ENCODE results near the gene CTDSPL.
"Not testable (repeated sequence)": the region's sequence is repeated elsewhere in the genome, so short reads cannot be mapped to it uniquely, and the experiment has no call there.

Gene CTDSPL

GRCh38 chr3:37861620-37862041, at the start of gene CTDSPL:
Gene CTDSPL, plus strand, starts transcription at chr3:37861880. Its CDS starts 320 bp downstream, at chr3:37862200.
- Mint-ChIP-seq H3K9me3 (no peaks in the 10 kb centered on the region), H3K4me1 (peaks cover 15% of the 10 kb centered on the region), H3K27me3 (peaks cover 22% of the 10 kb centered on the region), H3K4me3 (peak within 1 kb of the TSS; percentile 74), H3K27ac (peak within 1 kb of the TSS; percentile 31), H3K36me3 (ENCODE audit: low read depth) (no peaks in the 10 kb centered on the region)
- DNase-seq: no peak
- no peak for ATAC-seq

GRCh38 chr3:37812499-37812896, 49.2 kb upstream of the CTDSPL start:
- no peak for DNase-seq
- H3K4me1 Mint-ChIP-seq: no peaks in the 10 kb centered on the region
- no peak overlapping the region for H3K4me3 Mint-ChIP-seq
- no peaks in the 10 kb centered on the region for H3K27me3 Mint-ChIP-seq
- no peaks in the 10 kb centered on the region for H3K9me3 Mint-ChIP-seq
- no peak for ATAC-seq
- H3K36me3 Mint-ChIP-seq (ENCODE audit: low read depth): no peaks in the 10 kb centered on the region
- H3K27ac Mint-ChIP-seq: no peak overlapping the region

GRCh38 chr3:37813403-37813802, 48.3 kb upstream of the CTDSPL start:
- H3K36me3 Mint-ChIP-seq (ENCODE audit: low read depth): no peaks in the 10 kb centered on the region
- no peak overlapping the region for H3K4me3 Mint-ChIP-seq
- H3K4me1 Mint-ChIP-seq: no peaks in the 10 kb centered on the region
- no peak overlapping the region for H3K27ac Mint-ChIP-seq
- DNase-seq (no peak), ATAC-seq (no peak)
- no peaks in the 10 kb centered on the region for H3K9me3 Mint-ChIP-seq
- H3K27me3 Mint-ChIP-seq: no peaks in the 10 kb centered on the region

- no peak for DNase-seq
- Mint-ChIP-seq H3K9me3 (no peaks in the 10 kb centered on the region), H3K36me3 (ENCODE audit: low read depth) (no peaks in the 10 kb centered on the region), H3K4me1 (no peaks in the 10 kb centered on the region), H3K27ac (no peak overlapping the region), H3K27me3 (no peaks in the 10 kb centered on the region), H3K4me3 (no peak overlapping the region)
- ATAC-seq: no peak
These were observed 47.1 kb upstream of the CTDSPL start for GRCh38 chr3:37814547-37814946.

- not testable (repeated sequence) for H3K9me3 Mint-ChIP-seq; H3K36me3 Mint-ChIP-seq (ENCODE audit: low read depth); H3K4me1 Mint-ChIP-seq; H3K27ac Mint-ChIP-seq; ATAC-seq; H3K27me3 Mint-ChIP-seq; H3K4me3 Mint-ChIP-seq; DNase-seq
These were observed 46.5 kb upstream of the CTDSPL start for GRCh38 chr3:37815156-37815555.

GRCh38 chr3:37816271-37816670, 45.4 kb upstream of the CTDSPL start:
- no peaks in the 10 kb centered on the region for H3K4me1 Mint-ChIP-seq
- H3K27me3 Mint-ChIP-seq: no peaks in the 10 kb centered on the region
- no peaks in the 10 kb centered on the region for H3K36me3 Mint-ChIP-seq (ENCODE audit: low read depth)
- no peak overlapping the region for H3K27ac Mint-ChIP-seq
- ATAC-seq (no peak), DNase-seq (no peak)
- no peaks in the 10 kb centered on the region for H3K9me3 Mint-ChIP-seq
- no peak overlapping the region for H3K4me3 Mint-ChIP-seq

GRCh38 chr3:37819591-37819990, 42.1 kb upstream of the CTDSPL start:
- Mint-ChIP-seq H3K9me3 (no peaks in the 10 kb centered on the region), H3K4me1 (no peaks in the 10 kb centered on the region), H3K27me3 (no peaks in the 10 kb centered on the region), H3K36me3 (ENCODE audit: low read depth) (no peaks in the 10 kb centered on the region), H3K27ac (no peak overlapping the region), H3K4me3 (no peak overlapping the region)
- ATAC-seq (no peak), DNase-seq (no peak)

GRCh38 chr3:37820286-37820685, 41.4 kb upstream of the CTDSPL start:
- Mint-ChIP-seq H3K36me3 (ENCODE audit: low read depth) (no peaks in the 10 kb centered on the region), H3K4me3 (no peak overlapping the region), H3K4me1 (no peaks in the 10 kb centered on the region), H3K27me3 (no peaks in the 10 kb centered on the region), H3K9me3 (no peaks in the 10 kb centered on the region), H3K27ac (no peak overlapping the region)
- no peak for DNase-seq
- ATAC-seq: no peak

GRCh38 chr3:37823189-37823588, 38.5 kb upstream of the CTDSPL start:
- Mint-ChIP-seq H3K36me3 (ENCODE audit: low read depth) (no peaks in the 10 kb centered on the region), H3K27ac (no peak overlapping the region), H3K4me3 (no peak overlapping the region), H3K9me3 (no peaks in the 10 kb centered on the region), H3K4me1 (no peaks in the 10 kb centered on the region), H3K27me3 (peaks cover 6% of the 10 kb centered on the region)
- DNase-seq: no peak
- no peak for ATAC-seq

GRCh38 chr3:37824090-37824953, 37.4 kb upstream of the CTDSPL start:
- H3K27me3 Mint-ChIP-seq: peaks cover 6% of the 10 kb centered on the region
- no peak for ATAC-seq

GRCh38 chr3:37824954-37825328, 36.7 kb upstream of the CTDSPL start:
- no peak for ATAC-seq
- Mint-ChIP-seq H3K4me3 (no peak overlapping the region), H3K27me3 (peaks cover 6% of the 10 kb centered on the region)

More at GRCh38 chr3:37824090-37824953, 37.4 kb upstream of the CTDSPL start:
- Mint-ChIP-seq H3K4me1 (no peaks in the 10 kb centered on the region), H3K4me3 (no peak overlapping the region), H3K36me3 (ENCODE audit: low read depth) (no peaks in the 10 kb centered on the region), H3K9me3 (no peaks in the 10 kb centered on the region), H3K27ac (no peak overlapping the region)
- DNase-seq: no peak

GRCh38 chr3:37825744-37826400, 35.8 kb upstream of the CTDSPL start:
- Mint-ChIP-seq H3K27me3 (peaks cover 8% of the 10 kb centered on the region), H3K4me1 (no peaks in the 10 kb centered on the region), H3K27ac (no peak overlapping the region), H3K9me3 (no peaks in the 10 kb centered on the region), H3K36me3 (ENCODE audit: low read depth) (no peaks in the 10 kb centered on the region), H3K4me3 (no peak overlapping the region)
- ATAC-seq: no peak
- no peak for DNase-seq

More at GRCh38 chr3:37824954-37825328, 36.7 kb upstream of the CTDSPL start:
- Mint-ChIP-seq H3K27ac (no peak overlapping the region), H3K36me3 (ENCODE audit: low read depth) (no peaks in the 10 kb centered on the region), H3K4me1 (no peaks in the 10 kb centered on the region), H3K9me3 (no peaks in the 10 kb centered on the region)
- DNase-seq: no peak

GRCh38 chr3:37826502-37826901, 35.2 kb upstream of the CTDSPL start:
- H3K36me3 Mint-ChIP-seq (ENCODE audit: low read depth): no peaks in the 10 kb centered on the region
- H3K9me3 Mint-ChIP-seq: no peaks in the 10 kb centered on the region
- peaks cover 8% of the 10 kb centered on the region for H3K27me3 Mint-ChIP-seq
- H3K4me3 Mint-ChIP-seq: no peak overlapping the region
- no peak overlapping the region for H3K27ac Mint-ChIP-seq
- DNase-seq: no peak
- no peak for ATAC-seq
- H3K4me1 Mint-ChIP-seq: no peaks in the 10 kb centered on the region

- Mint-ChIP-seq H3K4me1 (no peaks in the 10 kb centered on the region), H3K27me3 (peaks cover 8% of the 10 kb centered on the region), H3K9me3 (no peaks in the 10 kb centered on the region), H3K27ac (no peak overlapping the region), H3K4me3 (no peak overlapping the region), H3K36me3 (ENCODE audit: low read depth) (no peaks in the 10 kb centered on the region)
- DNase-seq (no peak), ATAC-seq (no peak)
These were observed 34.7 kb upstream of the CTDSPL start for GRCh38 chr3:37826933-37827332.

- Mint-ChIP-seq H3K27me3 (peaks cover 6% of the 10 kb centered on the region), H3K27ac (no peak overlapping the region), H3K4me3 (no peak overlapping the region), H3K4me1 (no peaks in the 10 kb centered on the region), H3K9me3 (no peaks in the 10 kb centered on the region), H3K36me3 (ENCODE audit: low read depth) (no peaks in the 10 kb centered on the region)
- DNase-seq (no peak), ATAC-seq (no peak)
These were observed 29.2 kb upstream of the CTDSPL start for GRCh38 chr3:37832480-37832879.

Measured in activated naive CD8-positive, alpha-beta T cell treated with anti-CD3 and anti-CD28 coated beads, Interleukin-2, amount 50 U/mL, for 24 hours (primary cell).